ENCODE data around the gene OR52B2. TPM values are rescaled to one million over a fixed set of nuclear protein-coding genes. Genes with fewer than 3 reads are reported as not detected.
"Not testable (repeated sequence)": the region's sequence is repeated elsewhere in the genome, so short reads cannot be mapped to it uniquely, and the experiment has no call there.

Gene OR52B2
- total RNA-seq, 6 experiments from 2014 or later: 0.20 TPM; not detected in 5

- Histone ChIP-seq H3K9me3 (no peaks in the 10 kb centered on the region), H3K27ac (no peak overlapping the region), H3K4me3 (no peak overlapping the region), H3K4me1 (no peaks in the 10 kb centered on the region), H3K36me3 (no peaks in the 10 kb centered on the region), H3K27me3 (no peaks in the 10 kb centered on the region)
- DNase-seq (no peak), ATAC-seq (peak in 1 of 4 donors; percentile 11)
- intact Hi-C loops (cut with DNase I): no loop called here
- TF ChIP-seq POLR2A (IDR thresholded peaks at IDR 0.05) (no peak), CTCF (IDR thresholded peaks at IDR 0.05) (no peak)
Observed at GRCh38 chr11:6191742-6192141, 21.6 kb upstream of the OR52B2 start.

GRCh38 chr11:6175440-6175839 is 5.3 kb upstream of the OR52B2 start:
- intact Hi-C loops (cut with DNase I): no loop called here
- no peaks in the 10 kb centered on the region for H3K4me1 ChIP-seq
- 71% methylated on average over 2 of the region's 2 CpGs for WGBS (ENCODE audit: insufficient coverage, low coverage, low lambda C conversion rate, missing lambda C conversion rate)
- TF ChIP-seq POLR2A (IDR thresholded peaks at IDR 0.05) (no peak), CTCF (IDR thresholded peaks at IDR 0.05) (no peak)
- ATAC-seq: no peak
- no peak overlapping the region for H3K4me3 ChIP-seq
- no peaks in the 10 kb centered on the region for H3K9me3 ChIP-seq
- no peaks in the 10 kb centered on the region for H3K36me3 ChIP-seq
- no peak overlapping the region for H3K27ac ChIP-seq
- no peak for DNase-seq
- H3K27me3 ChIP-seq: no peaks in the 10 kb centered on the region

GRCh38 chr11:6156628-6157359 is 13.3 kb downstream of the OR52B2 start:
- ATAC-seq (no peak), DNase-seq (no peak)
- 77% methylated on average over 4 of the region's 7 CpGs for WGBS (ENCODE audit: insufficient coverage, low coverage, low lambda C conversion rate, missing lambda C conversion rate)
- Histone ChIP-seq H3K4me3 (no peak overlapping the region), H3K27me3 (no peaks in the 10 kb centered on the region), H3K36me3 (no peaks in the 10 kb centered on the region), H3K4me1 (no peaks in the 10 kb centered on the region), H3K27ac (no peak overlapping the region), H3K9me3 (no peaks in the 10 kb centered on the region)
- intact Hi-C loops (cut with DNase I): no loop called here
- TF ChIP-seq CTCF (IDR thresholded peaks at IDR 0.05) (no peak), POLR2A (IDR thresholded peaks at IDR 0.05) (no peak)

GRCh38 chr11:6152126-6152525 is 18.0 kb downstream of the OR52B2 start:
- no peaks in the 10 kb centered on the region for H3K9me3 ChIP-seq
- no peak for TF ChIP-seq CTCF (IDR thresholded peaks at IDR 0.05)
- no peak for TF ChIP-seq POLR2A (IDR thresholded peaks at IDR 0.05)
- no peak overlapping the region for H3K4me3 ChIP-seq
- ATAC-seq: no peak
- H3K36me3 ChIP-seq: no peaks in the 10 kb centered on the region
- DNase-seq: no peak
- H3K4me1 ChIP-seq: no peaks in the 10 kb centered on the region
- no peaks in the 10 kb centered on the region for H3K27me3 ChIP-seq
- H3K27ac ChIP-seq: no peak overlapping the region
- intact Hi-C loops (cut with DNase I): no loop called here
- WGBS (ENCODE audit: insufficient coverage, low coverage, low lambda C conversion rate, missing lambda C conversion rate): 83% methylated on average over 1 of the region's 2 CpGs

- no peak overlapping the region for H3K27ac ChIP-seq
- H3K27me3 ChIP-seq: no peaks in the 10 kb centered on the region
- no peaks in the 10 kb centered on the region for H3K36me3 ChIP-seq
- TF ChIP-seq CTCF (IDR thresholded peaks at IDR 0.05): no peak
- TF ChIP-seq POLR2A (IDR thresholded peaks at IDR 0.05): no peak
- DNase-seq (no peak), ATAC-seq (no peak)
- no peak overlapping the region for H3K4me3 ChIP-seq
- no peaks in the 10 kb centered on the region for H3K9me3 ChIP-seq
- intact Hi-C loops (cut with DNase I): no loop called here
- no peaks in the 10 kb centered on the region for H3K4me1 ChIP-seq
- 33% methylated on average over 1 of the region's 1 CpG for WGBS (ENCODE audit: insufficient coverage, low coverage, low lambda C conversion rate, missing lambda C conversion rate)
Observed at GRCh38 chr11:6151117-6151516, 19.0 kb downstream of the OR52B2 start.

- 47% methylated on average over 8 of the region's 21 CpGs for WGBS (ENCODE audit: insufficient coverage, low coverage, low lambda C conversion rate, missing lambda C conversion rate)
- DNase-seq; H3K36me3 ChIP-seq; ATAC-seq; H3K9me3 ChIP-seq; H3K27me3 ChIP-seq; H3K27ac ChIP-seq; intact Hi-C loops (cut with DNase I); H3K4me3 ChIP-seq; H3K4me1 ChIP-seq: not testable (repeated sequence)
Observed at GRCh38 chr11:6143737-6144136, 26.4 kb downstream of the OR52B2 start.
